HG03520 (cell line): ENCODE results near the gene FBXO41.
"Not testable (repeated sequence)": the region's sequence is repeated elsewhere in the genome, so short reads cannot be mapped to it uniquely, and the experiment has no call there.

Experiments used
- ATAC-seq: cut with Tn5 transposase; IDR thresholded peaks from one replicate; pipeline ENCODE4 v1.9.1; 2021; ENCODE audit warnings: mild to moderate bottlenecking, moderate library complexity; ENCODE audit not compliant: unreplicated experiment

Gene FBXO41

DNA sequence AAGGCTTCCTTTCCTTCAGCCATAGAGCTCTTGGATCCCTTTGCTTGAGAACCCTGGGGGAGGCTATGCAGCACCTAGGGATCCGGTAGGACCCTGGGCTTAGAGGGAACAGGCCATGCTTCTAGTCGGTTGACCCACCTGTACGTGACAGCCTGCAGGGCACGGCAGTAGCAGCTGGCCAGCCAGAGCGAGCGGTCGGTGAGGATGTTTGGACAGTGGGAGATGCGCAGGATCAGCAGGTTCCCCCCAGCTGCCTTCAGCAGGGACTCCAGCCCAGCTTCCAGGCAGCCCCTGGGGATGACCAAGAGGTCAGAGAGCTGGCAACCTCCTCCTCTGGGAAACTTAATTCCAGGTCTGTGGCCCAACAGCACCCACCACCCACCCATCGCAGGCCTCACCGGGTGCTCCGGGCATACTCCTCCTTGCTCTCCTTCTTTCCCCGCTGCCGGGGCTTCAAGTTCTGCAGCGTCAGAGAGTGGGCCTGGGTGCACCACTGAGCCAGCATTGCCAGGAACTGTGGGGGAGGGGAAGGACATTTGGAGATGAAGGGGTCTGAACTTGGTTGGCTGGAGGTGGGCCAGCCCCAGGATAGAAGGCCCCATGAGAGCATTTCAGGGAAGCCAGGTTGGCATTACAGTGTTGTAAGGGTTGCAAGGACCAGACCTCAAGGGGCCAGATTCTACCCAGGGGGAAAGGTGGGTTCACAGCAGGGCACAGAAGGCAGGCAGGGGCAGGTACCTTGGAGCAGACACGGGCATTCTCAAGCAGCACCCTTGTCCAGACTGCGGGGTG is 20.5 kb downstream of the FBXO41 start:
- ATAC-seq = no peak

DNA sequence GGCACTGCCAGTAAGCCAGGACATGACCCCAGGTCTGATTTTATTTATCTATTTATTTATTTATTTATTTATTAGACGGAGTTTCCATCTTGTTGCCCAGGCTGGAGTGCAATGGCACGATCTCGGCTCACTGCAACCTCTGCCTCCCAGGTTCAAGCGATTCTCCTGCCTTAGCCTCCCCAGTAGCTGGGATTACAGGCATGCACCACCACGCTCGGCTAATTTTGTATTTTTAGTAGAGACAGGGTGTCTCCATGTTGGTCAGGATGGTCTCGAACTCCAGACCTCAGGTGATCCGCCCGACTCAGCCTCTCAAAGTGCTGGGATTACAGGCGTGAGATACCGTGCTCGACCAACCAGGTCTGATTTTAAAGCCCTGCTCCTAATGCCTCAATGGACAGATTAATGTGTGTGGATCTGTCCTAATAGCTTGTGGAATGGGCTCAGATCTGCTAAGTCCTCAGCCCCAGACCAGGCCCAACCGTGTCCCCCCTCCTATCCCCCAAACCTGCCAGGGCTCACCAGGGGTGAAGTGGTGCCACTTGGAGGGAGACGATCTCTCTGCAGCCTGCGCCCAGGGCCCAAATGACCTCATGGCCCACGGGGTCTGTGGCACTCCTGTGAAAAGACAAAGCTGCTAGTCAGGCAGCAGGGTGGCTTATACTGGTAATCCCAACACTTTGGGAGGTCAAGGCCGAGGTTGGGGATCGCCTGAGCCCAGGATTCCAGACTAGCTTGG is 21.4 kb downstream of the FBXO41 start:
- not testable (repeated sequence) for ATAC-seq

DNA sequence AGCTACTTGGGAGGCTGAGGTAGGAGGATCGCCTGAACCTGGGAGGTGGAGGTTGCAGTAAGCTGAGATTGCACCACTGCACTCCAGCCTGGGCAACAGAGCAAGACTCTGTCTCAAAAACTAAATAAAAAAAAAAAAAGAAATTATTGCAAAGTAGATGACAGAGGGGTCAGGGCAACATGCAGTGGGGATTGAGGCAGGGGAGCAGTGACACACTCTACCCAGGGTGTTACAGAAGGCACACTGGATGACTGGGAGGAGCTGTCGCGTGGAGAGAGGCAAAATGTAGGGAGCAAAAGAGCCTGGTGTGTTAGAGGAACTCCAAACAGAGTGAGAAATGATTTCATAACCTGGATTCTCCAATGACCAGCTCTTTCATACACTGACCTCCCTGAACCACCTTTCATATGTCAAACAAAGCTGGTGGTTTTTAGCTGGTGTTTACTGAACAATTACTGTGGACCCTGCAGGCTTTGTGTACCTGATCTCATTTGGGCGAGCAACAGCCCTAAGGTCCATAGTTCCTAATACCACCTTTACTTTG is 22.1 kb downstream of the FBXO41 start:
- no peak for ATAC-seq

- no peak for ATAC-seq
Observed at GRCh38 chr2:73260338-73260984, 23.8 kb downstream of the FBXO41 start.

DNA sequence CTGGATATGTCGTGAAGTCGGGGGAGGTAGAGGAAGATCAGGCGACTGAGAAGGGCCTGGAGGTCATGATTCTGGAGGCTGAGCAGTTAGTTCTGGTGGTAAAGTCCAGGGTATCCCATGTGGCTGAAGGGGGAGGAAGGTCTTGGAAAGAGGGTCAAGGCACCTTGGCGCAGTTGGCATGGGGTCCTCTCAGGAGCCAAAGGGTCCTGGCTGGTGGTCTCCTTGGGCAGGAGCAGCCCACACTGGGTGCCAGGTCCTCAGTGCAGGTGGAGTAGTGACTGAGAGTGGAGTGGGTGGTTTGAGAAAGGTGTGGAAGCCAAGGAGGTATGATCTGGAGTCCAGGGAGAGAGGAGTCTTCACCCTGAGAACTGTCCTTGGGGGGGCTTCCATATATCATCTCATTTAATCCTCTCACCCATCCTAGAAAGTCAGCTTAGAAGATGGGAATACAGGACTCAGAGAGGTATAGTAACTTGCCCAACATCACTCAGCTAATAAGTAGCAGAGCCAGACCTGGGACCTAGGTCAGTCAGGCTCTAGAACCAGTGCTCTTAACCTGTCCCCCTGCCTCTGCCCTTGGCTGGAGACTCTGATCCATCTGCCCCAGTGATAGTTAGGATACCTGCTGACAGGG is 24.5 kb downstream of the FBXO41 start:
- ATAC-seq = no peak

DNA sequence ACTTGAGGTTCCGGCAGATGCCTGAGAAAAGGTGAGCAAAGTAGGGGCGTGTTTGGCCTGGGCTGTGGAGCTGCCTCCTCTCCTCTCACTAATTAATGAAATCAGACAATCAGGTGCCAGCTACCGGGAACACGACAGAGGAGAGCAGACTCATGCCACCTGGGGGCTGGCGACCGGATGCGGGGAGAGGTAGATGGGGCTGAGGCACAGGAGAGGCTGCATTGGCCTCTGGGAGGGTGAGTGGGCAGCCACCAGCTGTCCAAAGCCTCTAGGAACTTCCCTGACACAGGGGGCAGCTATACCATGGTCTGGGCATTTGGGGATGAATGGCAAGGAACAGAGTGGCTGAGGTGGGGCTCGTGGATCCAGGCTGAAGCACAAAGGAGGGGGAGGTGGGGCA is 25.0 kb downstream of the FBXO41 start:
- no peak for ATAC-seq

GRCh38 chr2:73258913-73259215 is 25.4 kb downstream of the FBXO41 start:
- no peak for ATAC-seq

- ATAC-seq = no peak
Observed at GRCh38 chr2:73258186-73258912, 25.9 kb downstream of the FBXO41 start.

GRCh38 chr2:73257425-73258125 is 26.7 kb downstream of the FBXO41 start:
- ATAC-seq = no peak

DNA sequence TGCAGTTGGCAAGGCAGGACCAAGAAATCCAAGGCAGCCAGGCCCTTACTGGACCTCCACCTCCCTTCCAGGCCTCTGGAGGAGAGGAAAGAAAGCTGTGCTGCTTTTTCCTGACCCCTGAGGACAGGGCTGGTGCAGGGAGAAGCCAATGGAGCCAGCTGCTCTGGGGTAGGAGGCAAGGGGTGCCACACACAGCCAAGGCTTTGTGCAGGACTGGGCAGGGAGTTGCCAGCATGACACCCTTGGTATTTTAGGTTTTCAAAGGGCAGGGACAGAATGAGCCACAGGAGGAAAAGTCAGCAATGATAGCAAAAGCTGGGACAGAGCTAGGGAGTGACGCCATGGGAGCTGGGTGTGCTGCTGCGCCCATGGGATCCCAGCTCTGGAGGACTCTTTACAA is 27.3 kb downstream of the FBXO41 start:
- no peak for ATAC-seq

GRCh38 chr2:73256618-73256922 is 27.7 kb downstream of the FBXO41 start:
- ATAC-seq = no peak

GRCh38 chr2:73255907-73256617 is 28.2 kb downstream of the FBXO41 start:
- ATAC-seq = no peak

DNA sequence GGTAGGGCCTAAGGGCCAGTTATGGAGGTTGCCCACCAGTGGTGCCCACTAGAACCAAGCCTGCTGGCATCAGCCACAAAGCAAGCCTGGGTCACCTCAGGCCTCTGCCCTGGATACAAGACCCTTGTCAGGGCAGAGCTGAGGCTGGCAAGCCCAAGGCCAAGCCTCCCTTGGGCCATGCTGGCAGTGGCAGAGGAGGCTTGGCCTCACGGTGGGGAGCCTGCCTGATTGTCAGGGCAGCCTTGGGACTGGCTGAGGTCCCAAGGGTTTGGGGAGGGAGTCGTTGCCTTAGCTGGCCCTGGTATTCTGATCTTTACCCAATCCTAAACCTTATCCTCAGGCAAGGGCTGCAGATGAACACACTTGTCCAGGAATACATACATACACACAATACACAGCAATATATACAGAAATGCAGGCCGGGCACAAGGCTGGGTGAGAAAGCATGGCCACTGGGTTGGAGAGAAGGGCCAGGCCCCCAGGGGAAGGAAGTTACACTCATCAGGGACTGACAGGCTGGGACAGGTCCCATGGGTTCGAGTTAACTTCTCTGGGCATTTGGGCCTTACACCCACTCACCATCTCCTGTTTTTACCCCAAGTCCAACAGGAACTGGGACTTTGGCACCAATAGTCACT is 29.2 kb downstream of the FBXO41 start:
- no peak for ATAC-seq

- no peak for ATAC-seq
Observed at GRCh38 chr2:73254343-73255006, 29.8 kb downstream of the FBXO41 start.

GRCh38 chr2:73253901-73254300 is 30.4 kb downstream of the FBXO41 start:
- ATAC-seq = no peak

DNA sequence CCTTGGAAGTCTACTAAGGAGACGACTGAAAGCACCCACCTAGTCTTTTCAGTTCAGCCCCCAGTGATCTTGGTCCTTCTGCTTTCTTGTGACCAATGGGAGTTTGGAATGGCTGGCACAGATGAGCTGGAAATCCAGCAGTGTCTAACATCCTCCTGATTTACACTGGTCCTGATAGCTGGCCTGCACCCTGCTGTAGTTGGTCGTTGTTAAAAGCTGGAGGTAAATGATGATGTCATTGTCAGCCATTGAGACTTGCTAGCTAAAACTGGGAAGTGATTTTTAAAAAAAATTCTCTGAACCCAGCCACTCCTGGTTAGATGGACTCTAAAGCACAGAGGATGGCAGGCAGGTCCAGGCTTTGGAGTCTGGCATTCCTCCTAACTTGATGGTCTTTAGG is 30.9 kb downstream of the FBXO41 start:
- ATAC-seq = no peak

DNA sequence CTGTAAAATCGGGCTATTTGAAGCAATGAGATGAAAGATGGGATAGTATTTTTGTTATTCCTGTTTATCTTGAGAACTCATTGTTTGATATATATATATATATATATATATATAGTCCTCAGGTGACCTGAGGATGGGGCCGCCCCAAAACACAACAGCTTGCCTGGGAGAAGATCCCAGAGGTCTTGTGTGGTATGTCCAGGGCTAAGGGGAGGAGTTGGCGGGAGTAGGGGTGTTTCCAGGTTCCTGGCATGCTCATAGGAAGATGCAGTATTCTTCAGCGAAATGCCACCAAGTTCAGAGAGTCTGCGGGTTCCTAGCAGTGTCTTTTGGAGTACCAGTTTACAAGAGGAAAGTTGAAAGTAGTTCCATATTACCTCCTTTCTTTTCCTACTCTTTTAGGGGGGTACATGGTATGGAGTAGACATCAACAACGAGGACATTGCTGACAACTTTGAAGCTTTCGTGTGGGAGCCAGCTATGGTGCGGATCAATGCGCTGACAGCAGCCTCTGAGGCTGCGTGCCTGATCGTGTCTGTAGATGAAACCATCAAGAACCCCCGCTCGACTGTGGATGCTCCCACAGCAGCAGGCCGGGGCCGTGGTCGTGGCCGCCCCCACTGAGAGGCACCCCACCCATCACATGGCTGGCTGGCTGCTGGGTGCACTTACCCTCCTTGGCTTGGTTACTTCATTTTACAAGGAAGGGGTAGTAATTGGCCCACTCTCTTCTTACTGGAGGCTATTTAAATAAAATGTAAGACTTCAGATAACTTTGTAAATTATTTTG is 31.8 kb downstream of the FBXO41 start:
- ATAC-seq = no peak
